ENCODE measurements around the gene TNIP2. TPM values are rescaled to one million over a fixed set of nuclear protein-coding genes. Genes with fewer than 3 reads are reported as not detected.

The TNIP2 gene
- total RNA-seq, 1 donor from 2014 or later = 29.0 TPM

GRCh38 chr4:2714918-2715317 is 41.2 kb downstream of the TNIP2 start:
- H3K27ac Mint-ChIP-seq (ENCODE audit: unreplicated experiment) = peak overlapping the region; percentile 94

GRCh38 chr4:2714061-2714770 is 41.9 kb downstream of the TNIP2 start:
- Mint-ChIP-seq H3K4me1 (ENCODE audit: low read depth) (peaks cover 31% of the 10 kb centered on the region), H3K9me3 (ENCODE audit: low read depth) (peaks cover 3% of the 10 kb centered on the region), H3K27ac (ENCODE audit: unreplicated experiment) (peak overlapping the region; percentile 94), H3K4me3 (ENCODE audit: unreplicated experiment) (peak overlapping the region; percentile 37), H3K36me3 (ENCODE audit: low read depth) (peaks cover 23% of the 10 kb centered on the region), H3K27me3 (ENCODE audit: low read depth) (no peaks in the 10 kb centered on the region)
- no peak for DNase-seq (ENCODE audit: low spot score)
- TF ChIP-seq, protein P1, sequence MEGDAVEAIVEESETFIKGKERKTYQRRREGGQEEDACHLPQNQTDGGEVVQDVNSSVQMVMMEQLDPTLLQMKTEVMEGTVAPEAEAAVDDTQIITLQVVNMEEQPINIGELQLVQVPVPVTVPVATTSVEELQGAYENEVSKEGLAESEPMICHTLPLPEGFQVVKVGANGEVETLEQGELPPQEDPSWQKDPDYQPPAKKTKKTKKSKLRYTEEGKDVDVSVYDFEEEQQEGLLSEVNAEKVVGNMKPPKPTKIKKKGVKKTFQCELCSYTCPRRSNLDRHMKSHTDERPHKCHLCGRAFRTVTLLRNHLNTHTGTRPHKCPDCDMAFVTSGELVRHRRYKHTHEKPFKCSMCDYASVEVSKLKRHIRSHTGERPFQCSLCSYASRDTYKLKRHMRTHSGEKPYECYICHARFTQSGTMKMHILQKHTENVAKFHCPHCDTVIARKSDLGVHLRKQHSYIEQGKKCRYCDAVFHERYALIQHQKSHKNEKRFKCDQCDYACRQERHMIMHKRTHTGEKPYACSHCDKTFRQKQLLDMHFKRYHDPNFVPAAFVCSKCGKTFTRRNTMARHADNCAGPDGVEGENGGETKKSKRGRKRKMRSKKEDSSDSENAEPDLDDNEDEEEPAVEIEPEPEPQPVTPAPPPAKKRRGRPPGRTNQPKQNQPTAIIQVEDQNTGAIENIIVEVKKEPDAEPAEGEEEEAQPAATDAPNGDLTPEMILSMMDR (IDR thresholded peaks at IDR 0.05) = peak; percentile 40

More at GRCh38 chr4:2714918-2715317, 41.2 kb downstream of the TNIP2 start:
- Mint-ChIP-seq H3K9me3 (ENCODE audit: low read depth) (peaks cover 3% of the 10 kb centered on the region), H3K4me1 (ENCODE audit: low read depth) (peaks cover 31% of the 10 kb centered on the region), H3K36me3 (ENCODE audit: low read depth) (peaks cover 23% of the 10 kb centered on the region), H3K27me3 (ENCODE audit: low read depth) (no peaks in the 10 kb centered on the region), H3K4me3 (ENCODE audit: unreplicated experiment) (no peak overlapping the region)
- TF ChIP-seq, protein P1 (IDR thresholded peaks at IDR 0.05) = no peak
- DNase-seq (ENCODE audit: low spot score) = peak; percentile 4

- no peak overlapping the region for H3K4me3 Mint-ChIP-seq (ENCODE audit: unreplicated experiment)
- peaks cover 31% of the 10 kb centered on the region for H3K4me1 Mint-ChIP-seq (ENCODE audit: low read depth)
Measured at GRCh38 chr4:2713337-2713736, 42.8 kb downstream of the TNIP2 start.

GRCh38 chr4:2712261-2712842 is 43.8 kb downstream of the TNIP2 start:
- Mint-ChIP-seq H3K36me3 (ENCODE audit: low read depth) (peaks cover 20% of the 10 kb centered on the region), H3K27ac (ENCODE audit: unreplicated experiment) (peak overlapping the region; percentile 61), H3K27me3 (ENCODE audit: low read depth) (no peaks in the 10 kb centered on the region), H3K4me1 (ENCODE audit: low read depth) (peaks cover 31% of the 10 kb centered on the region), H3K9me3 (ENCODE audit: low read depth) (peaks cover 3% of the 10 kb centered on the region), H3K4me3 (ENCODE audit: unreplicated experiment) (no peak overlapping the region)
- DNase-seq (ENCODE audit: low spot score) = no peak
- TF ChIP-seq, protein P1 (IDR thresholded peaks at IDR 0.05) = peak; percentile 70

More at GRCh38 chr4:2713337-2713736, 42.8 kb downstream of the TNIP2 start:
- Mint-ChIP-seq H3K27me3 (ENCODE audit: low read depth) (no peaks in the 10 kb centered on the region), H3K36me3 (ENCODE audit: low read depth) (peaks cover 18% of the 10 kb centered on the region), H3K27ac (ENCODE audit: unreplicated experiment) (peak overlapping the region; percentile 94), H3K9me3 (ENCODE audit: low read depth) (peaks cover 3% of the 10 kb centered on the region)
- no peak for DNase-seq (ENCODE audit: low spot score)
- TF ChIP-seq, protein P1 (IDR thresholded peaks at IDR 0.05) = no peak

- Mint-ChIP-seq H3K36me3 (ENCODE audit: low read depth) (peaks cover 39% of the 10 kb centered on the region), H3K27me3 (ENCODE audit: low read depth) (no peaks in the 10 kb centered on the region), H3K27ac (ENCODE audit: unreplicated experiment) (no peak overlapping the region), H3K9me3 (ENCODE audit: low read depth) (no peaks in the 10 kb centered on the region), H3K4me3 (ENCODE audit: unreplicated experiment) (no peak overlapping the region), H3K4me1 (ENCODE audit: low read depth) (peaks cover 4% of the 10 kb centered on the region)
- TF ChIP-seq, protein P1 (IDR thresholded peaks at IDR 0.05) = no peak
- no peak for DNase-seq (ENCODE audit: low spot score)
Measured at GRCh38 chr4:2702770-2703169, 53.4 kb downstream of the TNIP2 start.

All from chondrocyte (in vitro differentiated cells).